Measurements from ENCODE around the gene LHX4. TPM values are rescaled to one million over a fixed set of nuclear protein-coding genes. Genes with fewer than 3 reads are reported as not detected.

The LHX4 gene
- total RNA-seq, 1 donor from 2014 or later, result not detected

GRCh38 chr1:180204231-180204630, 25.8 kb upstream of the LHX4 start:
- H3K4me3 ChIP-seq (ENCODE audit: low read depth, low read length), result no peak overlapping the region
- TF ChIP-seq, protein P1, sequence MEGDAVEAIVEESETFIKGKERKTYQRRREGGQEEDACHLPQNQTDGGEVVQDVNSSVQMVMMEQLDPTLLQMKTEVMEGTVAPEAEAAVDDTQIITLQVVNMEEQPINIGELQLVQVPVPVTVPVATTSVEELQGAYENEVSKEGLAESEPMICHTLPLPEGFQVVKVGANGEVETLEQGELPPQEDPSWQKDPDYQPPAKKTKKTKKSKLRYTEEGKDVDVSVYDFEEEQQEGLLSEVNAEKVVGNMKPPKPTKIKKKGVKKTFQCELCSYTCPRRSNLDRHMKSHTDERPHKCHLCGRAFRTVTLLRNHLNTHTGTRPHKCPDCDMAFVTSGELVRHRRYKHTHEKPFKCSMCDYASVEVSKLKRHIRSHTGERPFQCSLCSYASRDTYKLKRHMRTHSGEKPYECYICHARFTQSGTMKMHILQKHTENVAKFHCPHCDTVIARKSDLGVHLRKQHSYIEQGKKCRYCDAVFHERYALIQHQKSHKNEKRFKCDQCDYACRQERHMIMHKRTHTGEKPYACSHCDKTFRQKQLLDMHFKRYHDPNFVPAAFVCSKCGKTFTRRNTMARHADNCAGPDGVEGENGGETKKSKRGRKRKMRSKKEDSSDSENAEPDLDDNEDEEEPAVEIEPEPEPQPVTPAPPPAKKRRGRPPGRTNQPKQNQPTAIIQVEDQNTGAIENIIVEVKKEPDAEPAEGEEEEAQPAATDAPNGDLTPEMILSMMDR (conservative IDR thresholded peaks at IDR 0.05; ENCODE audit: low read depth, low read length), result no peak
- no peak for DNase-seq (ENCODE audit: low read depth)

DNA sequence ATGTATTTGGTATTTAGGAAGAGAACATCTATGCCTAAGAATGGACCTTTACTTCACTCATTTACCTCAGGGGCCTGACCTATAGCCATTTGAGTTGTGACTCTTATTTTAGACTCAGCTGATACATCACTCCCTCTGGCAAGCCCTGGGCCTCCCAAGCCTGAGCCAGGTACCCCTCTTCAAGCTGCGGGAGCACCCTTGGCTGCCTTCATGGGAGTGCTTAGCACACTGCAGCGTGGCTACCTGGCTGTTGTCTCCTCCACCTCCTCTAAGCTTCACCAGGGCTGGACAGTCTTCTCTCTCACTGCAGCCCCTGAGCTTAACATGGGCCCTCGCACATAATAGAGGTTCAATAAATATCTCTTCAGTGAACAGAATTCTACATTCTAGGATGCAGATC, 23.5 kb upstream of the LHX4 start:
- TF ChIP-seq, protein P1 (conservative IDR thresholded peaks at IDR 0.05; ENCODE audit: low read depth, low read length), result no peak
- no peak for DNase-seq (ENCODE audit: low read depth)
- H3K4me3 ChIP-seq (ENCODE audit: low read depth, low read length), result no peak overlapping the region

- TF ChIP-seq, protein P1 (conservative IDR thresholded peaks at IDR 0.05; ENCODE audit: low read depth, low read length), result no peak
- H3K4me3 ChIP-seq (ENCODE audit: low read depth, low read length), result no peak overlapping the region
These were observed 21.8 kb upstream of the LHX4 start for GRCh38 chr1:180208264-180208663.

GRCh38 chr1:180210008-180210620, 19.9 kb upstream of the LHX4 start:
- DNase-seq (ENCODE audit: low read depth), result no peak
- TF ChIP-seq, protein P1 (conservative IDR thresholded peaks at IDR 0.05; ENCODE audit: low read depth, low read length), result no peak

More at GRCh38 chr1:180208264-180208663, 21.8 kb upstream of the LHX4 start:
- no peak for DNase-seq (ENCODE audit: low read depth)

GRCh38 chr1:180211156-180211859, 18.8 kb upstream of the LHX4 start:
- no peak for DNase-seq (ENCODE audit: low read depth)
- TF ChIP-seq, protein P1 (conservative IDR thresholded peaks at IDR 0.05; ENCODE audit: low read depth, low read length), result no peak
- no peak overlapping the region for H3K4me3 ChIP-seq (ENCODE audit: low read depth, low read length)

More at GRCh38 chr1:180210008-180210620, 19.9 kb upstream of the LHX4 start:
- no peak overlapping the region for H3K4me3 ChIP-seq (ENCODE audit: low read depth, low read length)

- DNase-seq (ENCODE audit: low read depth), result no peak
- no peak overlapping the region for H3K4me3 ChIP-seq (ENCODE audit: low read depth, low read length)
- TF ChIP-seq, protein P1 (conservative IDR thresholded peaks at IDR 0.05; ENCODE audit: low read depth, low read length), result no peak
These were observed 18.2 kb upstream of the LHX4 start for GRCh38 chr1:180211860-180212229.
